Adrenal gland (tissue), 5 donors: Measurements from ENCODE around the gene PEX10.

Experiments
- CTCF ChIP-seq, 6 experiments: fragments of 450-650 bp in 4 of 6; fragments of 200-600 bp in 2 of 6; sonication (generic) in 1 of 6; IDR thresholded peaks; 1 replicate in 5 of 6; 2 replicates in 1 of 6; pipeline versions ENCODE4 v1.5.1 to v1.8.0; 2016 to 2021; ENCODE audit warnings: antibody characterized with exemption in 6 of 6, mild to moderate bottlenecking in 2 of 6, moderate library complexity in 1 of 6
- POLR2A ChIP-seq, 2 donors: fragments of 450-650 bp; IDR thresholded peaks; one replicate each; pipeline ENCODE4 v1.6.1; 2017; ENCODE audit warnings: antibody characterized with exemption in 2 of 2, mild to moderate bottlenecking in 2 of 2, moderate library complexity in 1 of 2
- donor health status: DM: no; HTN: no; CAD: no.

- no peak for TF ChIP-seq CTCF (IDR thresholded peaks at IDR 0.05)
- no peak for TF ChIP-seq POLR2A (IDR thresholded peaks at IDR 0.05)
These were observed 56.0 kb downstream of the PEX10 start for GRCh38 chr1:2356401-2356800.
